ENCODE data around the gene TGM3. TPM values are rescaled to one million over a fixed set of nuclear protein-coding genes. Genes with fewer than 3 reads are reported as not detected.

The TGM3 gene
- polyA plus RNA-seq, 1 experiment, result not detected

- ChIA-PET CTCF (no interaction called here), POLR2A (no interaction called here)
- DNase-seq (ENCODE audit: low read depth), result no peak
- Histone ChIP-seq H3K36me3 (ENCODE audit: control insufficient read depth, insufficient read depth, low read length) (no peaks in the 10 kb centered on the region), H3K27me3 (ENCODE audit: control insufficient read depth, insufficient read depth, low read length) (peaks cover 4% of the 10 kb centered on the region), H3K4me3 (ENCODE audit: low read depth, low read length) (no peak overlapping the region)
- TF ChIP-seq CTCF (IDR thresholded peaks at IDR 0.05; ENCODE audit: insufficient read depth, low read depth, low read length), result no peak
Measured at GRCh38 chr20:2303673-2304072, 7.9 kb downstream of the TGM3 start.

- no peak for DNase-seq (ENCODE audit: low read depth)
- no peak overlapping the region for H3K4me3 ChIP-seq (ENCODE audit: low read depth, low read length)
- POLR2A ChIA-PET, result no interaction called here
- CTCF ChIA-PET, result no interaction called here
- TF ChIP-seq CTCF (IDR thresholded peaks at IDR 0.05; ENCODE audit: insufficient read depth, low read depth, low read length), result no peak
- H3K36me3 ChIP-seq (ENCODE audit: control insufficient read depth, insufficient read depth, low read length), result no peaks in the 10 kb centered on the region
- H3K27me3 ChIP-seq (ENCODE audit: control insufficient read depth, insufficient read depth, low read length), result peaks cover 4% of the 10 kb centered on the region
Measured at GRCh38 chr20:2304180-2304579, 8.4 kb downstream of the TGM3 start.

GRCh38 chr20:2305029-2305428 lies 9.2 kb downstream of the TGM3 start:
- Histone ChIP-seq H3K4me3 (ENCODE audit: low read depth, low read length) (no peak overlapping the region), H3K36me3 (ENCODE audit: control insufficient read depth, insufficient read depth, low read length) (no peaks in the 10 kb centered on the region), H3K27me3 (ENCODE audit: control insufficient read depth, insufficient read depth, low read length) (peaks cover 4% of the 10 kb centered on the region)
- no peak for TF ChIP-seq CTCF (IDR thresholded peaks at IDR 0.05; ENCODE audit: insufficient read depth, low read depth, low read length)
- DNase-seq (ENCODE audit: low read depth), result no peak
- ChIA-PET CTCF (interaction anchor here (1.0 kb wide), 1 partner anchor 294 kb away, joined by 3 read pairs; no protein-coding TSS in a partner anchor), POLR2A (no interaction called here)

GRCh38 chr20:2305479-2305878 lies 9.7 kb downstream of the TGM3 start:
- Histone ChIP-seq H3K36me3 (ENCODE audit: control insufficient read depth, insufficient read depth, low read length) (no peaks in the 10 kb centered on the region), H3K4me3 (ENCODE audit: low read depth, low read length) (no peak overlapping the region), H3K27me3 (ENCODE audit: control insufficient read depth, insufficient read depth, low read length) (peaks cover 4% of the 10 kb centered on the region)
- ChIA-PET POLR2A (no interaction called here), CTCF (interaction anchor here (1.0 kb wide), 1 partner anchor 295 kb away, joined by 3 read pairs; no protein-coding TSS in a partner anchor)
- DNase-seq (ENCODE audit: low read depth), result no peak
- TF ChIP-seq CTCF (IDR thresholded peaks at IDR 0.05; ENCODE audit: insufficient read depth, low read depth, low read length), result no peak

- no peak for DNase-seq (ENCODE audit: low read depth)
- POLR2A ChIA-PET, result no interaction called here
- Histone ChIP-seq H3K27me3 (ENCODE audit: control insufficient read depth, insufficient read depth, low read length) (peaks cover 4% of the 10 kb centered on the region), H3K4me3 (ENCODE audit: low read depth, low read length) (no peak overlapping the region), H3K36me3 (ENCODE audit: control insufficient read depth, insufficient read depth, low read length) (no peaks in the 10 kb centered on the region)
- no peak for TF ChIP-seq CTCF (IDR thresholded peaks at IDR 0.05; ENCODE audit: insufficient read depth, low read depth, low read length)
- CTCF ChIA-PET, result interaction anchor here (1.0 kb wide), 1 partner anchor 295 kb away, joined by 3 read pairs; no protein-coding TSS in a partner anchor
Measured at GRCh38 chr20:2305946-2306345, 10.1 kb downstream of the TGM3 start.
